Endometrium (tissue), 2 donors: ENCODE measurements around the gene NAA10.
"Not testable (repeated sequence)": the region's sequence is repeated elsewhere in the genome, so short reads cannot be mapped to it uniquely, and the experiment has no call there.

Source experiments
- FAIRE-seq: peaks from 2 replicates; lab custom pipeline; 2012; peaks lifted over from hg19 to GRCh38; lab: Jason Lieb, UNC
- donor health status: control.
- donor health status: control.

Gene NAA10

GRCh38 chrX:153934762-153935325 is at the start of gene NAA10:
TSS of gene NAA10 (minus strand) at chrX:153935037. CDS start at chrX:153934904, 133 bp downstream.
- no peak for FAIRE-seq

- no peak for FAIRE-seq
These were observed 48.5 kb upstream of the NAA10 start for GRCh38 chrX:153983321-153983801.

- FAIRE-seq, result no peak
These were observed 47.1 kb upstream of the NAA10 start for GRCh38 chrX:153981771-153982533.

- no peak for FAIRE-seq
These were observed 46.4 kb upstream of the NAA10 start for GRCh38 chrX:153981231-153981630.

GRCh38 chrX:153980394-153980793 is 45.6 kb upstream of the NAA10 start:
- not testable (repeated sequence) for FAIRE-seq

GRCh38 chrX:153974726-153975286 is 40.0 kb upstream of the NAA10 start:
- FAIRE-seq, result no peak

GRCh38 chrX:153974003-153974725 is 39.3 kb upstream of the NAA10 start:
- FAIRE-seq, result no peak

GRCh38 chrX:153973127-153974002 is 38.5 kb upstream of the NAA10 start:
- FAIRE-seq, result no peak

GRCh38 chrX:153972368-153973126 is 37.7 kb upstream of the NAA10 start, which contains the start of gene TMEM187:
TSS of gene TMEM187 (plus strand) at chrX:153972754. CDS start at chrX:153982063, 9,309 bp downstream.
- no peak for FAIRE-seq

- FAIRE-seq, result no peak
These were observed 36.9 kb upstream of the NAA10 start, which contains the start of gene HCFC1 for GRCh38 chrX:153971450-153972367. TSS of gene HCFC1 (minus strand) at chrX:153971818. CDS start at chrX:153970840, 978 bp downstream.

- no peak for FAIRE-seq
These were observed 36.2 kb upstream of the NAA10 start for GRCh38 chrX:153971124-153971449.

GRCh38 chrX:153970357-153971123 is 35.7 kb upstream of the NAA10 start:
- FAIRE-seq, result no peak

GRCh38 chrX:153969904-153970356 is 35.1 kb upstream of the NAA10 start:
- no peak for FAIRE-seq

- no peak for FAIRE-seq
These were observed 34.5 kb upstream of the NAA10 start for GRCh38 chrX:153969125-153969903.

- FAIRE-seq, result no peak
These were observed 33.9 kb upstream of the NAA10 start for GRCh38 chrX:153968754-153969124.

- FAIRE-seq, result no peak
These were observed 33.4 kb upstream of the NAA10 start for GRCh38 chrX:153968255-153968654.

- no peak for FAIRE-seq
These were observed 32.8 kb upstream of the NAA10 start for GRCh38 chrX:153967536-153968224.
